G401.6 (cell line): ENCODE measurements around the gene TULP1.

Experiments
- FAIRE-seq: peaks from 2 replicates; lab custom pipeline; 2012; peaks lifted over from hg19 to GRCh38; lab: Jason Lieb, UNC

TULP1 gene

GRCh38 chr6:35461270-35461669 lies 51.4 kb downstream of the TULP1 start:
- FAIRE-seq, result no peak

DNA sequence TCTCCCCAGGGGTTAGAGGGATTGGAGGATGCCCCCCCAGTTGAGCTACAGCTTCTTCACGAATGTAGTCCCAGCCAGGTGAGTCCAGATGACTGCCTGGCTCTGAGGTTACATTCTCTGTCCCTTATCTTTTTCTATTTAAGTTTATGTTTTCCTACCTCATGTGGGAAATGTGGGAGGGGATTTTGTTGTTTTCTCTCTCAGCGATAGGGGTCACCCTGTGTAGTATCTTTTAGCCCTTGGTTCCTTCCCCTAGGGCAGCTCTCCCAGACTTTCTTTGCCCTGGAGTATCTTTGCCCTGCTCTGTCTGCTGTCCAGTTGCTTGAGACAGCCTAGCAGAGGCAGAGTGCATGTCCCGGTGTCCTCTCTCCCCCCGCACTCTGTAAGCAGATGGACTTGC lies 54.8 kb downstream of the TULP1 start:
- FAIRE-seq, result no peak

GRCh38 chr6:35454391-35455110 lies 58.1 kb downstream of the TULP1 start:
- no peak for FAIRE-seq

- FAIRE-seq, result no peak
Measured at GRCh38 chr6:35453236-35453635, 59.5 kb downstream of the TULP1 start.

- no peak for FAIRE-seq
Measured at GRCh38 chr6:35452183-35453090, 60.3 kb downstream of the TULP1 start, which contains the start of gene FANCE. TSS of gene FANCE (plus strand) at chr6:35452338. CDS start at chr6:35452546, 208 bp downstream.

GRCh38 chr6:35451354-35452182 lies 61.1 kb downstream of the TULP1 start:
- FAIRE-seq, result no peak

DNA sequence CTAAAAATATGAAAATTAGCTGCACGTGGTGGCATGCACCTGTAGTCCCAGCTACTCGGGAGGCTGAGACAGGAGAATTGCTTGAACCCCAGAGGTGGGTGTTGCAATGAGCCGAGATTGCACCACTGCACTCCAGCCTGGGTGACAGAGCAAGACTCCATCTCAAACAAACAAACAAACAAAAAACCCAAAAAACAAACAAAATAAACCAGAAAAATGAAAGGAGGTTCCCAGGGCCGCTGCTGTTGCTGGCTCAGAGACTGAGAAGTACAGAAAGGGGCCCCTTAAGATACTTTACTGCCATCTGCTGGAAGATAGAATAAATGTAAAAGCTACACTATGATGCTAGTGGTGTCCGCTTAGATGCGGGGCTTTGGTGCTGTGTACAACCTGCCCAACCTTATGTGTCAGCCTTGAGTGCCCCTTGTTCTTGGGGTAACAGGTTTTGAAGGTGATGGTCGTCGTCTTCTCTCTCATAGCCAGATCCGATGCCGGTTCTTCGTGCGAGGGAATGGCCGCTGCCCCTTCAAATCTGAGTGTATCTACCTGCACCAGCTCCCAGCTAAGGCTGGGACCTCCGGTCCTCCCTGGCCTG lies 63.3 kb downstream of the TULP1 start:
- FAIRE-seq, result peak; percentile 85

GRCh38 chr6:35448191-35448590 lies 64.5 kb downstream of the TULP1 start:
- no peak for FAIRE-seq
